Esophagus (tissue), 2 donors: ENCODE data around the gene IRGC. TPM values are rescaled to one million over a fixed set of nuclear protein-coding genes. Genes with fewer than 3 reads are reported as not detected.

ENCODE experiments used
- H3K27ac ChIP-seq, 2 donors: one replicate each; pipeline ENCODE4 v1.5.1; 2013; ENCODE audit warnings: low read depth in 2 of 2, mild to moderate bottlenecking in 2 of 2, inconsistent platforms in 1 of 2, low read length in 1 of 2, moderate library complexity in 1 of 2
- H3K27me3 ChIP-seq, 2 donors: one replicate each; pipeline ENCODE4 v1.6.1; 2013; ENCODE audit warnings: low read length in 2 of 2, control low read depth in 1 of 2, mild to moderate bottlenecking in 1 of 2; ENCODE audit not compliant: insufficient read depth in 2 of 2, control insufficient read depth in 1 of 2
- H3K36me3 ChIP-seq, 2 donors: one replicate each; pipeline ENCODE4 v1.6.1; 2013; ENCODE audit warnings: low read length in 1 of 2; ENCODE audit not compliant: control insufficient read depth in 2 of 2, insufficient read depth in 2 of 2
- H3K4me1 ChIP-seq, 2 donors: one replicate each; pipeline ENCODE4 v1.6.1; 2013; ENCODE audit warnings: low read length in 1 of 2; ENCODE audit not compliant: control insufficient read depth in 2 of 2, insufficient read depth in 2 of 2
- H3K4me3 ChIP-seq, 2 donors: one replicate each; pipeline ENCODE4 v1.5.1; 2013; ENCODE audit warnings: low read length in 2 of 2, mild to moderate bottlenecking in 2 of 2, low read depth in 1 of 2, moderate library complexity in 1 of 2
- H3K9me3 ChIP-seq, 2 donors: one replicate each; pipeline ENCODE4 v1.6.1; 2013; ENCODE audit warnings: mild to moderate bottlenecking in 2 of 2, low read depth in 1 of 2, low read length in 1 of 2, moderate library complexity in 1 of 2; ENCODE audit not compliant: control insufficient read depth in 2 of 2, insufficient read depth in 1 of 2
- WGBS, 2 donors: extraction: QIAGEN DNeasy Blood & Tissue Kit; methylation state at CpG; one replicate each; pipeline ENCODE4 v1.1.7; 2013; 5-methylcytosine and 5-hydroxymethylcytosine counted together
- polyA plus RNA-seq, 2 donors: library from polyadenylated mRNA; stranded (reverse); fragments of 200-250 nt; gene quantifications; one replicate each; pipeline ENCODE4 v1.2.3, GENCODE V29; 2013
- donor health status: healthy with polysubstance abuse.
- donor health status: Bipolar disorder and iron deficiency.

The IRGC gene
- polyA plus RNA-seq, 2 donors = not detected

DNA sequence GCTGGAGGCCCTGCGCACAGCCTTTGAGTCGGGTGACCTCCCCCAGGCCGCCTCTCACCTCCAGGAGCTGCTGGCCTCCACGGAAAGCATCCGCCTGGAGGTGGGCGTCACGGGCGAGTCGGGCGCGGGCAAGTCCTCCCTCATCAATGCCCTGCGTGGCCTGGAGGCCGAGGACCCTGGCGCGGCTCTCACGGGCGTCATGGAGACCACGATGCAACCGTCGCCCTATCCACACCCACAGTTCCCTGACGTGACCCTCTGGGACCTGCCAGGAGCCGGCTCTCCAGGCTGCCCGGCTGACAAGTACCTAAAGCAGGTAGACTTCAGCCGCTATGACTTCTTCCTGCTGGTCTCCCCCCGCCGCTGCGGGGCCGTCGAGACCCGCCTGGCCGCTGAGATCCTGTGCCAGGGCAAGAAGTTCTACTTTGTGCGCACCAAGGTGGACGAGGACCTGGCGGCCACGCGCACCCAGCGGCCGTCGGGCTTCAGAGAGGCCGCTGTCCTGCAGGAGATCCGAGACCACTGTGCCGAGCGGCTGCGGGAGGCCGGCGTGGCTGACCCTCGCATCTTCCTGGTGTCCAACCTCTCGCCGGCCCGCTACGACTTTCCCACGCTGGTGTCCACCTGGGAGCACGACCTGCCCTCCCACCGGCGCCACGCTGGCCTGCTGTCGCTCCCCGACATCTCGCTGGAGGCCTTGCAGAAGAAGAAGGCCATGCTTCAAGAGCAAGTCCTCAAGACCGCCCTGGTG lies 2.9 kb downstream of the IRGC start:
- Histone ChIP-seq H3K27ac (no peak overlapping the region), H3K9me3 (no peaks in the 10 kb centered on the region), H3K4me3 (no peak overlapping the region), H3K36me3 (no peaks in the 10 kb centered on the region), H3K4me1 (peaks cover 0 to 6% of the 10 kb centered on the region in 2 donors), H3K27me3 (no peaks in the 10 kb centered on the region)
- 91 to 93% methylated on average over 59 to 60 of the region's 60 CpGs for WGBS, 2 donors

DNA sequence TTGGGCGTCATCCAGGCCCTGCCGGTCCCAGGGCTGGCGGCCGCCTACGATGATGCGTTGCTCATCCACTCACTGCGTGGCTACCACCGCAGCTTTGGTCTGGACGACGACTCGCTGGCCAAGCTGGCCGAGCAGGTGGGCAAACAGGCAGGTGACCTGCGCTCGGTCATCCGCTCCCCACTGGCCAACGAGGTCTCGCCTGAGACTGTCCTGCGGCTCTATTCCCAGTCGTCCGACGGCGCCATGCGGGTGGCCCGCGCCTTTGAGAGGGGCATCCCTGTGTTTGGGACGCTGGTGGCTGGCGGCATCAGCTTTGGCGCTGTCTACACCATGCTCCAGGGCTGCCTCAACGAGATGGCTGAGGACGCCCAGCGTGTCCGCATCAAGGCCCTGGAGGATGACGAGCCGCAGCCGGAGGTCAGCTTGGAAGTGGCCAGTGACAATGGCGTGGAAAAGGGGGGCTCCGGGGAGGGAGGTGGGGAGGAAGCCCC lies 3.5 kb downstream of the IRGC start:
- Histone ChIP-seq H3K4me3 (no peak overlapping the region), H3K9me3 (no peaks in the 10 kb centered on the region), H3K4me1 (peaks cover 0 to 6% of the 10 kb centered on the region in 2 donors), H3K27ac (no peak overlapping the region), H3K27me3 (no peaks in the 10 kb centered on the region), H3K36me3 (no peaks in the 10 kb centered on the region)
- 85 to 90% methylated on average over 37 of the region's 37 CpGs for WGBS, 2 donors

DNA sequence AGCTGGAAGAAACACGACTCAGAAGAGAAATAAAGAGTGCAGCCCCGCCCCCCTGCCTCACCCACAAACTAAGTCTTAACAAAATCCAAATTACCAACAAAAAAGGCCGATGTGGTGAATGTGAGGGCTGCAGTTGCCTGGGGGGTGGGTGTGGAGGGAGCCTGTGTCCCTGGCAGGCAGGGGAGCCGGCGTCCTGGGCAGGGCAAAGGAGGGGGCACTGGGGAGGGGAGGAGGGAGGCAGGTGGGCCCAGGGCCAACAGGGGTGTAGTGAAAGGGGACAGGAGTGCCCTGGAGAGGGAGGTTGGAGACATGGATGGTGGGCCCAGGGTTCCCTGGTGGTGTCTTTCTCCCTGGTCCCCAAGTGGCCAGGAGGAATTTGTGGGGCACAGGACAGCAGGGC lies 4.0 kb downstream of the IRGC start:
- no peaks in the 10 kb centered on the region for H3K27me3 ChIP-seq
- no peak overlapping the region for H3K4me3 ChIP-seq
- no peak overlapping the region for H3K27ac ChIP-seq
- H3K4me1 ChIP-seq = peaks cover 0 to 6% of the 10 kb centered on the region in 2 donors
- H3K36me3 ChIP-seq = no peaks in the 10 kb centered on the region
- WGBS, 2 donors = 53% methylated on average over 5 of the region's 5 CpGs
- H3K9me3 ChIP-seq = no peaks in the 10 kb centered on the region

DNA sequence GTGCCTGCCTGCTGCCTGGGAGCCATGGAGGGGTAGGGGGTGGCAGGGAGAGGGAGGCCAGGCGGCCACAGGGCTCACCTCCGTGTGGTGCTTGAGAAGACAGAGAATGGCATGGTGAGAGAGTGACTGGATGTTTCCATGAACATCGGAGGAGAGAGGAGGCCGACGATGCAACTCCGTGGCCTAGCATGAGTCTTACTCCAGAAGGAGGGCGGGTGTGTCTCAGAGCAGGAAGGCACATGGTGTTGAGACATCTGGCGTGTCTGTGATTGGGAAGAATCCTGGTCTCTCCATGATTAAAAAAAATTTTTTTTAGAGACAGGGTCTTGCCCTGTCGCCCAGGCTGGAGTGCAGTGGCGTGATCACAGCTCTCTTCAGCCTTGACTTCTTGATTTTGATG lies 5.1 kb downstream of the IRGC start:
- H3K27me3 ChIP-seq = no peaks in the 10 kb centered on the region
- H3K27ac ChIP-seq = no peak overlapping the region
- H3K4me1 ChIP-seq = peaks cover 0 to 6% of the 10 kb centered on the region in 2 donors
- H3K9me3 ChIP-seq = no peaks in the 10 kb centered on the region
- no peaks in the 10 kb centered on the region for H3K36me3 ChIP-seq
- 84 to 87% methylated on average over 10 of the region's 10 CpGs for WGBS, 2 donors
- H3K4me3 ChIP-seq = no peak overlapping the region

DNA sequence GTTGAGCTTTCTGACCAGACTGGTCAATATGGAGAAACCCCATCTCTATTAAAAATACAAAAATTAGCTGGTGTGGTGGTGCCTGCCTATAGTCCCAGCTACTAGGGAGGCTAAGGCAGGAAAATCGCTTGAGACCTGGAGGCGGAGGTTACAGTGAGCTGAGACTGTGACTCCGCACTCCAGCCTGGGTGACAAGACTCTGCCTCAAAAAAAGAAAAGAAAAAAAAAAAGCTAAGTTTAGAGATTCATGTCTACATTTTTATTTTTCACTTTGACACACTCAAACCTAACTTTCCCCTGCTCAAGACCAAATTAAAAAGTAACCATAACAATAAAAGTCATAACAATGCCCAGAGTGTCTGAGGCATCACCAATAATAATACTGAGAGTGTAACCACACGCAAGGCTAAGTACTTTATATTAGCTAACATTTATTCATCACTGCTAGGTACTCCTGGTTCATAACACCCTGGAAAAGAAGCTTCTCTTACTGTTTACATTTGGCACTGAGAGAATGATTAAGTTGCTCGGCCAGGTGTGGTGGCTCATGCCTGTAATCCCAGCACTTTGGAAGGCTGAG lies 5.7 kb downstream of the IRGC start:
- no peaks in the 10 kb centered on the region for H3K36me3 ChIP-seq
- WGBS, 2 donors = 73 to 79% methylated on average over 5 of the region's 5 CpGs
- no peaks in the 10 kb centered on the region for H3K27me3 ChIP-seq
- H3K27ac ChIP-seq = no peak overlapping the region
- H3K4me1 ChIP-seq = peaks cover 0 to 6% of the 10 kb centered on the region in 2 donors
- no peak overlapping the region for H3K4me3 ChIP-seq
- H3K9me3 ChIP-seq = no peaks in the 10 kb centered on the region

DNA sequence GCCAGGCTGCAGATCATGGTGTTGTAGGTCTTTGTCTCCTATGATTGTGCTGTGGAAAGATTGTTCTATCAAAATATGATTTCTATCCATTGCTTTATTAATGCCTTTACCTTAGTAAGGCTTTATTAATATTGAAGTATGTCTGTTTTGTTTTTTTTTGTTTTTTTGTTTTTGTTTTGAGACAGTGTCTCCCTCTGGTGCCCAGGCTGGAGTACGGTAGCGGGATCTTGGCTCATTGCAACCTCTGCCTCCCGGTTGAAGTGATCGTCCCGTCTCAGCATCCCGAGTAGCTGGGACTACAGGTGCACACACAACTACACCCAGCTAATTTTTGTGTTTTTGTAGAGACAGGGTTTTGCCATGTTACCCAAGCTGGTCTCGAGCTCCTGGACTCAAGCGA lies 7.7 kb downstream of the IRGC start:
- WGBS, 2 donors = 60 to 62% methylated on average over 8 of the region's 8 CpGs
- Histone ChIP-seq H3K4me1 (peaks cover 2 to 6% of the 10 kb centered on the region in 2 donors), H3K4me3 (no peak overlapping the region), H3K27me3 (no peaks in the 10 kb centered on the region), H3K27ac (no peak overlapping the region), H3K36me3 (peaks cover 2 to 4% of the 10 kb centered on the region in 2 donors), H3K9me3 (no peaks in the 10 kb centered on the region)

DNA sequence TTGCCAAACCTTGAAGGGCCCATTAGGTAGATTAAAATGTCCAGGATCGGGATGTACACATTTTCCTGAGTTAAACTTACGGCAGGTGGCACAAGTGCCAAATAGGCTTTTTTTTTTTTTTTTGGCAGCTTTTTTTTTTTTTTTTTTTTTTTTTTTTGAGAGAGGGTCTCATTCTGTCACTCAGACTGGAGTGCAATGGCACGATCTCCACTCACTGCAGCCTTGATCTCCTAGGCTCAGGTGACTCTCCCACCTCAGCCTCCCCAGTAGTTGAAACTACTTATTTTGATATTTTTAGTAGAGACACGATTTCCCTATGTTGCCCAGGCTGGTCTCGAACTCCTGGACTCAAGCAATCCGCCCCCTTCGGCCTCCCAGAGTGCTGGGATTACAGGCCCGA lies 9.0 kb downstream of the IRGC start:
- Histone ChIP-seq H3K27ac (no peak overlapping the region), H3K36me3 (peaks cover 11 to 12% of the 10 kb centered on the region in 2 donors), H3K27me3 (no peaks in the 10 kb centered on the region), H3K9me3 (no peaks in the 10 kb centered on the region), H3K4me1 (peaks cover 0 to 2% of the 10 kb centered on the region in 2 donors), H3K4me3 (no peak overlapping the region)
- WGBS, 2 donors = 65 to 69% methylated on average over 8 of the region's 8 CpGs

DNA sequence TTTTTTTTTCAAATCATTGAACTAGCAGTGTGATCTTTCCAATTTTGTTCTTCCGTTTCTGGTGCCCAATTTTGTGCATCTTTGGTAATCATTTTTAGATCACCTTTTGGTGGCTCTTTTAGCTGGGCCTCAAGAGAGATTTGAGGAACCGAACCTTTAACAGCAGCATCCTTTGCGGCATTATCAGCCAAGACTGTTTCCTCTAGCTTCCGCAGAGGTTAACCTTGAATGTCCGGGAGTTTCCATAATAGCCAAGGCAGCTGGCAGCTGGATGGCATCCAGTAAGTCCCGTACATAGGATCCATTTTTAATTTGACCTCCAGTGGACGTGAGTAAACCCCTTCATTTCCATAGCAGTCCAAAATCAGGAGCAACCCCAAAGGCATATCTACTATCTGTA lies 9.6 kb downstream of the IRGC start:
- H3K4me1 ChIP-seq = peaks cover 0 to 2% of the 10 kb centered on the region in 2 donors
- peaks cover 11 to 12% of the 10 kb centered on the region in 2 donors for H3K36me3 ChIP-seq
- 39 to 49% methylated on average over 7 of the region's 7 CpGs for WGBS, 2 donors
- H3K27ac ChIP-seq = no peak overlapping the region
- H3K9me3 ChIP-seq = no peaks in the 10 kb centered on the region
- no peak overlapping the region for H3K4me3 ChIP-seq
- no peaks in the 10 kb centered on the region for H3K27me3 ChIP-seq

DNA sequence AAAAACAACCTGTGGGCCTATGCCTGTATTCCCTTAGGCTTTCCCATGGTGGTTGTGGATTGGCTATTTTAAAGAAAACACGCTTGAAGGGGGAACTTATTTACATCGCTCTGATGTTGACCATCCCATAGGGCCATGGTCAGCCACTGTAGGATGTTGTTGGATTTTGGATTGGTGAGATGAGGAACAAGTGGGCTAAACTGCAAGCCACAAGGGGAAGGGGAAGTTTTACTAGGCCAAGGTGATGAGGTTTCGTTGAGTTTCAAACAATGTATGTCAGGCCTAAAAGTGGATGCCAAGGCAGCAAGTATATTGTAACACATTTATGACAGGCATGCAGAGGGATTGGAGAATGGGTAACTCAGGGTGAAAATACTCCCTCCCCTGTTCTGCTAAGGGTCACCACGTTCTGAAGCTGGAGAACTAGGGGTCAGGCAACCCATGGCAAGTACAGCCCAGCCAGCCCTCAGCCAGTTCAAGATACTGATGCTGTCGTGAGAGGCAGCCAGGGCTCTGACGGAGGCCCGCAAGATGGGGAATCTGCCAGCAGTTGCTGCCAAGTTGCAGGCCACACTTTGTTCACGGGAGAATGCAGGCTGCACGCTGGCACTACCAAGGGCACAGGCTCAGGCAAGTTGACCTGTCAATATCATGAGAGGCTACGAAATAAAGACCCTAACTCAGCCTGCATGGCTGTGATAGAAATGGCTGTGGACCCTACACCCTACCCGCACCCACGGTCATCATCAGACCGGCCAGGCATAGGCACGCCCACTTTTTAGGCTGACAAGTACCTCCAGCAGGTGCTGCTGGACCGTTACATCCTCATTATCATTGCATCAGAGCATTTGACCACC lies 11.1 kb downstream of the IRGC start:
- 44 to 59% methylated on average over 15 of the region's 15 CpGs for WGBS, 2 donors
- Histone ChIP-seq H3K27ac (no peak overlapping the region), H3K27me3 (no peaks in the 10 kb centered on the region), H3K9me3 (no peaks in the 10 kb centered on the region), H3K4me1 (peaks cover 0 to 2% of the 10 kb centered on the region in 2 donors), H3K4me3 (no peak overlapping the region), H3K36me3 (peaks cover 14 to 23% of the 10 kb centered on the region in 2 donors)
